HG02884 (cell line): Measurements from ENCODE around the gene COL2A1.

ENCODE experiments used
- ATAC-seq: cut with Tn5 transposase; IDR thresholded peaks from one replicate; pipeline ENCODE4 v1.9.1; 2021; ENCODE audit warnings: mild to moderate bottlenecking, moderate library complexity; ENCODE audit not compliant: unreplicated experiment

COL2A1 gene

GRCh38 chr12:47949441-47950341, 54.6 kb downstream of the COL2A1 start:
- ATAC-seq, result peak; percentile 50

GRCh38 chr12:47947341-47947740, 56.9 kb downstream of the COL2A1 start:
- ATAC-seq, result no peak

- ATAC-seq, result no peak
Observed at GRCh38 chr12:47946413-47947323, 57.6 kb downstream of the COL2A1 start.

- no peak for ATAC-seq
Observed at GRCh38 chr12:47945341-47945728, 58.9 kb downstream of the COL2A1 start.

- no peak for ATAC-seq
Observed at GRCh38 chr12:47944685-47945340, 59.5 kb downstream of the COL2A1 start.

- no peak for ATAC-seq
Observed at GRCh38 chr12:47943623-47944340, 60.5 kb downstream of the COL2A1 start.

- ATAC-seq, result no peak
Observed at GRCh38 chr12:47942614-47943225, 61.6 kb downstream of the COL2A1 start.

GRCh38 chr12:47941871-47942613, 62.2 kb downstream of the COL2A1 start:
- ATAC-seq, result no peak

GRCh38 chr12:47941475-47941780, 62.8 kb downstream of the COL2A1 start:
- no peak for ATAC-seq

- no peak for ATAC-seq
Observed at GRCh38 chr12:47940773-47941474, 63.4 kb downstream of the COL2A1 start.

- ATAC-seq, result no peak
Observed at GRCh38 chr12:47939009-47939601, 65.2 kb downstream of the COL2A1 start.

- no peak for ATAC-seq
Observed at GRCh38 chr12:47938594-47938993, 65.7 kb downstream of the COL2A1 start.

- ATAC-seq, result no peak
Observed at GRCh38 chr12:47938093-47938492, 66.2 kb downstream of the COL2A1 start.

GRCh38 chr12:47935184-47935583, 69.1 kb downstream of the COL2A1 start:
- no peak for ATAC-seq

GRCh38 chr12:47931187-47931586, 73.1 kb downstream of the COL2A1 start:
- ATAC-seq, result no peak

GRCh38 chr12:47930634-47931033, 73.6 kb downstream of the COL2A1 start:
- ATAC-seq, result no peak

GRCh38 chr12:47927346-47927745, 76.9 kb downstream of the COL2A1 start:
- ATAC-seq, result no peak
